WTC11 (cell line): ENCODE data around the gene TNP2. TPM values are rescaled to one million over a fixed set of nuclear protein-coding genes. Genes with fewer than 3 reads are reported as not detected.

Source experiments
- ATAC-seq: fragments of 200-7000 bp; cut with Tn5 transposase; 2 replicates; pipeline ENCODE4 v1.10.0; 2021; ENCODE audit warnings: mild to moderate bottlenecking, moderate library complexity
- CTCF ChIA-PET: fragments of 300-600 bp; sonication (Branson Sonifier 250); formaldehyde crosslinking; loops from one replicate; lab custom pipeline; 2021; ENCODE audit warnings: antibody characterized with exemption; lab: Charles Lee
- POLR2A ChIA-PET: fragments of 350-600 bp; sonication (Branson Sonifier 250); formaldehyde crosslinking; loops from one replicate; lab custom pipeline; 2021; ENCODE audit warnings: antibody characterized with exemption; lab: Charles Lee
- DNase-seq: peaks from one replicate; pipeline ENCODE4 v3.0.0; 2021; ENCODE audit warnings: low spot score
- H3K27ac Mint-ChIP-seq: 2 replicates; pipeline ENCODE4 v1.8.0; 2021; ENCODE audit warnings: mixed read lengths
- H3K27me3 Mint-ChIP-seq: 2 replicates; pipeline ENCODE4 v1.8.0; 2021; ENCODE audit warnings: low read depth, mild to moderate bottlenecking, moderate library complexity, mixed read lengths
- H3K36me3 Mint-ChIP-seq: 2 replicates; pipeline ENCODE4 v1.8.0; 2021; ENCODE audit warnings: mixed read lengths
- H3K4me1 Mint-ChIP-seq: 2 replicates; pipeline ENCODE4 v1.8.0; 2022; ENCODE audit warnings: mixed read lengths
- H3K4me3 Mint-ChIP-seq: 2 replicates; pipeline ENCODE4 v1.8.0; 2021; ENCODE audit warnings: mild to moderate bottlenecking, moderate library complexity, mixed read lengths
- H3K9me3 Mint-ChIP-seq: 2 replicates; pipeline ENCODE4 v1.8.0; 2021; ENCODE audit warnings: mixed read lengths
- CREB1 ChIP-seq: sonication (generic); formaldehyde crosslinking; IDR thresholded peaks from 2 replicates; pipeline ENCODE4 v1.8.0; 2023; ENCODE audit warnings: mild to moderate bottlenecking, missing genetic modification reagents
- ETV6 ChIP-seq: sonication (generic); formaldehyde crosslinking; IDR thresholded peaks from 2 replicates; pipeline ENCODE4 v1.8.1; 2022; ENCODE audit warnings: mild to moderate bottlenecking, missing genetic modification reagents
- FOXK1 ChIP-seq: sonication (generic); formaldehyde crosslinking; IDR thresholded peaks from 2 replicates; pipeline ENCODE4 v1.8.0; 2022; ENCODE audit warnings: mild to moderate bottlenecking, moderate library complexity, missing genetic modification reagents
- FOXP1 ChIP-seq: sonication (generic); formaldehyde crosslinking; IDR thresholded peaks from 2 replicates; pipeline ENCODE4 v1.8.0; 2022; ENCODE audit warnings: missing genetic modification reagents, mild to moderate bottlenecking, moderate library complexity, borderline replicate concordance
- GTF2I ChIP-seq: fragments of 250-450 bp; sonication (Bioruptor Pico); conservative IDR thresholded peaks from 2 replicates; pipeline ENCODE4 v1.4.0; 2021; ENCODE audit warnings: mild to moderate bottlenecking
- IRF2 ChIP-seq: sonication (generic); formaldehyde crosslinking; IDR thresholded peaks from 2 replicates; pipeline ENCODE4 v1.8.0; 2022; ENCODE audit warnings: low read depth, missing genetic modification reagents, borderline replicate concordance
- JUN ChIP-seq: sonication (generic); formaldehyde crosslinking; IDR thresholded peaks from 2 replicates; pipeline ENCODE4 v1.8.0; 2023; ENCODE audit warnings: mild to moderate bottlenecking, missing genetic modification reagents
- NR1H2 ChIP-seq: sonication (generic); formaldehyde crosslinking; IDR thresholded peaks from 2 replicates; pipeline ENCODE4 v1.9.0; 2021; ENCODE audit warnings: mild to moderate bottlenecking, moderate library complexity, missing genetic modification reagents
- SP1 ChIP-seq: sonication (generic); formaldehyde crosslinking; conservative IDR thresholded peaks from 2 replicates; pipeline ENCODE4 v1.8.1; 2022; ENCODE audit warnings: missing genetic modification reagents
- TEAD1 ChIP-seq: sonication (generic); formaldehyde crosslinking; IDR thresholded peaks from 2 replicates; pipeline ENCODE4 v1.8.0; 2022; ENCODE audit warnings: mild to moderate bottlenecking, missing genetic modification reagents
- TEAD4 ChIP-seq: sonication (generic); formaldehyde crosslinking; IDR thresholded peaks from 2 replicates; pipeline ENCODE4 v1.8.0; 2022; ENCODE audit warnings: mild to moderate bottlenecking, missing genetic modification reagents
- ZNF121 ChIP-seq: sonication (generic); formaldehyde crosslinking; IDR thresholded peaks from 2 replicates; pipeline ENCODE4 v1.8.0; 2023; ENCODE audit warnings: missing genetic modification reagents
- ZNF219 ChIP-seq: sonication (generic); formaldehyde crosslinking; IDR thresholded peaks from 2 replicates; pipeline ENCODE4 v1.8.0; 2023; ENCODE audit warnings: missing genetic modification reagents, mild to moderate bottlenecking, borderline replicate concordance
- ZNF232 ChIP-seq: sonication (generic); formaldehyde crosslinking; IDR thresholded peaks from 2 replicates; pipeline ENCODE4 v1.8.0; 2022; ENCODE audit warnings: mild to moderate bottlenecking, missing genetic modification reagents
- ZNF396 ChIP-seq: fragments of 250-450 bp; sonication (Bioruptor Pico); IDR thresholded peaks from 2 replicates; pipeline ENCODE4 v1.8.0; 2021; ENCODE audit warnings: mild to moderate bottlenecking, moderate library complexity, borderline replicate concordance
- ZNF423 ChIP-seq: fragments of 250-450 bp; sonication (Bioruptor Pico); IDR thresholded peaks from 2 replicates; pipeline ENCODE4 v2.1.2; 2022; ENCODE audit warnings: mild to moderate bottlenecking, moderate library complexity
- total RNA-seq: library from RNA; stranded (reverse); gene quantifications from 3 replicates; pipeline ENCODE4 v1.2.3, GENCODE V29; 2021
- TF ChIP-seq, protein P1 (sequence below): sonication (generic); formaldehyde crosslinking; IDR thresholded peaks from 2 replicates; pipeline ENCODE4 v1.8.0; 2022; ENCODE audit warnings: mild to moderate bottlenecking, missing genetic modification reagents
- TF ChIP-seq, protein P2 (sequence below): sonication (generic); formaldehyde crosslinking; IDR thresholded peaks from 2 replicates; pipeline ENCODE4 v1.8.0; 2022; ENCODE audit warnings: mild to moderate bottlenecking, missing genetic modification reagents
- TF ChIP-seq, protein P3 (sequence below): sonication (generic); formaldehyde crosslinking; IDR thresholded peaks from 2 replicates; pipeline ENCODE4 v1.8.1; 2023; ENCODE audit warnings: mild to moderate bottlenecking, missing genetic modification reagents, moderate library complexity

TNP2 gene
- total RNA-seq, 1 experiment from 2014 or later: not detected

DNA sequence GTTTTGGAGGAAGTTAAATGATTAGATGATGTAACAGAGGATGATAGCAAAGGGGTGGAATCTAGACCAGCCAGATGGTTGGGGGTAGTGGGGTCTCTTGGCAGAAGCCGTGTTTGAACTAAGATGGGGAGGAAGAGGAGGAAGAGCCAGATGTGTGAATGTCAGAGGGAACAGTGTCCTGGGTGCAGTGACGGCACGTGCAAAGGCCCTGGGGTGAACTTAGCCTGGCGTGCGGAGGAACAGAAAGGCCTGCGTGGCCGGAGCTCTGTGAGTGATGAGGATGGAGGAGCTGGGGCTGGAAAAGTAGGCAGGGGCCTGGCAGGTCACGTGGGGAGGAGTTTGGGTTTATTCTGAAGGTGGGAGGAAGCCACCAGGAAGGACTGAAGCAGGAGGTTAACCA is 49.7 kb upstream of the TNP2 start:
- TF ChIP-seq, protein P1, sequence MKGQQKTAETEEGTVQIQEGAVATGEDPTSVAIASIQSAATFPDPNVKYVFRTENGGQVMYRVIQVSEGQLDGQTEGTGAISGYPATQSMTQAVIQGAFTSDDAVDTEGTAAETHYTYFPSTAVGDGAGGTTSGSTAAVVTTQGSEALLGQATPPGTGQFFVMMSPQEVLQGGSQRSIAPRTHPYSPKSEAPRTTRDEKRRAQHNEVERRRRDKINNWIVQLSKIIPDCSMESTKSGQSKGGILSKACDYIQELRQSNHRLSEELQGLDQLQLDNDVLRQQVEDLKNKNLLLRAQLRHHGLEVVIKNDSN: 0 out of 2 replicates have a peak, but pooled peaks have one; percentile 21
- 0 out of 2 replicates have a peak, but pooled peaks have one; percentile 9 for TF ChIP-seq GTF2I (CRISPR knock-in tag)
- no peak for TF ChIP-seq JUN
- no peak for DNase-seq
- Mint-ChIP-seq H3K4me3 (no peak overlapping the region), H3K4me1 (peaks cover 54% of the 10 kb centered on the region), H3K9me3 (peaks cover 5% of the 10 kb centered on the region), H3K27me3 (no peaks in the 10 kb centered on the region), H3K27ac (peak overlapping the region; percentile 9), H3K36me3 (peaks cover 15% of the 10 kb centered on the region)
- no peak for ATAC-seq
- CTCF ChIA-PET: interaction anchor here (0.7 to 1.6 kb wide), 4 partner anchors 28 to 53 kb away, joined by 3 to 5 read pairs (median 3); no protein-coding TSS in a partner anchor
- POLR2A ChIA-PET: interaction anchor here (0.9 to 1.1 kb wide), 2 partner anchors 10 to 11 kb away, joined by 3 read pairs; no protein-coding TSS in a partner anchor

DNA sequence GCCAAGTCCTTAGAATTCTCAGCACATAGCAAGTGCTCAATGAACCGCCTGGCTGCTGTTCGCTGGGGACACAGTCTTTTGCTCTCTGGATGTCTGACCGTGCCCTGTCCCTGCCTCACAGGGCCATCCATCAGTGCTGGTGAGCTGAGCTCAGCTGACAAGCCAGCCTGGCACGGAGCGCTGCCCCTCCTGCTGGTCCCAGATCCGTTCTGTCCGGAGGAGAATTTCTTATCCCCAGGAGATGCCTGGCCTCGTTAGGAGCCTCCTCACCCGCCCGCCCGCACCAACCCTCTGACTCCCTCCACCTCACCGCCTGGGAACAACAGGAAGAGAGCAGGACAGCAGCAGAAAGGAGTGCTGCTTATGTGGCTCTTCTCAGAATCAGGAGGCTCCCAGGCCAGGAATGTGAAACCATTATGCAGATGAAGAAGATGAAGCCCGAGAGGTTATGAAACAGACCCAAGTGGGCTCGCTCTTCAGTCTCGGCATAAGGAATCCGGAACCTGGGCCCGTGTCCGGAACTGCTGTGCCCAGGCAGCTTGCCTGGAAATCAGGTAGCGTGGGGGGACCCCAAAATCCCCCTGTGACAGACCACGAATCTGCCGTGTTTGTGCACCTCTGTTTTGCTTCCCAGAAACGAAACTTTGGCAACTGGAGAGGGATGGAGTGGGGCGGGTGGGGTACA is 47.3 kb upstream of the TNP2 start:
- H3K27ac Mint-ChIP-seq: peak overlapping the region; percentile 100
- peaks cover 15% of the 10 kb centered on the region for H3K36me3 Mint-ChIP-seq
- POLR2A ChIA-PET: interaction anchor here (0.5 to 2.6 kb wide), 5 partner anchors 10 to 352 kb away, joined by 3 to 26 read pairs (median 4); partner anchors contain the start of gene SOCS1
- H3K27me3 Mint-ChIP-seq: no peaks in the 10 kb centered on the region
- peak; percentile 71 for DNase-seq
- TF ChIP-seq SP1: peak; percentile 34; the same call in 1 of the 2 replicates
- peak; percentile 16 for TF ChIP-seq TEAD1 (CRISPR knock-in tag)
- 0 out of 2 replicates have a peak, but pooled peaks have one; percentile 35 for TF ChIP-seq ETV6 (CRISPR knock-in tag)
- TF ChIP-seq, protein P2, sequence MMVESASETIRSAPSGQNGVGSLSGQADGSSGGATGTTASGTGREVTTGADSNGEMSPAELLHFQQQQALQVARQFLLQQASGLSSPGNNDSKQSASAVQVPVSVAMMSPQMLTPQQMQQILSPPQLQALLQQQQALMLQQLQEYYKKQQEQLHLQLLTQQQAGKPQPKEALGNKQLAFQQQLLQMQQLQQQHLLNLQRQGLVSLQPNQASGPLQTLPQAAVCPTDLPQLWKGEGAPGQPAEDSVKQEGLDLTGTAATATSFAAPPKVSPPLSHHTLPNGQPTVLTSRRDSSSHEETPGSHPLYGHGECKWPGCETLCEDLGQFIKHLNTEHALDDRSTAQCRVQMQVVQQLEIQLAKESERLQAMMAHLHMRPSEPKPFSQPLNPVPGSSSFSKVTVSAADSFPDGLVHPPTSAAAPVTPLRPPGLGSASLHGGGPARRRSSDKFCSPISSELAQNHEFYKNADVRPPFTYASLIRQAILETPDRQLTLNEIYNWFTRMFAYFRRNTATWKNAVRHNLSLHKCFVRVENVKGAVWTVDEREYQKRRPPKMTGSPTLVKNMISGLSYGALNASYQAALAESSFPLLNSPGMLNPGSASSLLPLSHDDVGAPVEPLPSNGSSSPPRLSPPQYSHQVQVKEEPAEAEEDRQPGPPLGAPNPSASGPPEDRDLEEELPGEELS (CRISPR knock-in tag): peak; percentile 62; the same call in 1 of the 2 replicates
- TF ChIP-seq ZNF121: peak; percentile 68; the same call in 1 of the 2 replicates
- TF ChIP-seq, protein P3, sequence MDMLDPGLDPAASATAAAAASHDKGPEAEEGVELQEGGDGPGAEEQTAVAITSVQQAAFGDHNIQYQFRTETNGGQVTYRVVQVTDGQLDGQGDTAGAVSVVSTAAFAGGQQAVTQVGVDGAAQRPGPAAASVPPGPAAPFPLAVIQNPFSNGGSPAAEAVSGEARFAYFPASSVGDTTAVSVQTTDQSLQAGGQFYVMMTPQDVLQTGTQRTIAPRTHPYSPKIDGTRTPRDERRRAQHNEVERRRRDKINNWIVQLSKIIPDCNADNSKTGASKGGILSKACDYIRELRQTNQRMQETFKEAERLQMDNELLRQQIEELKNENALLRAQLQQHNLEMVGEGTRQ (CRISPR knock-in tag): no peak
- no peak; the same call in 1 of the 2 replicates for TF ChIP-seq TEAD4 (CRISPR knock-in tag)
- 0 out of 2 replicates have a peak, but pooled peaks have one; percentile 26 for TF ChIP-seq FOXK1 (CRISPR knock-in tag)
- TF ChIP-seq, all 79 proteins: peak for 6
- H3K4me1 Mint-ChIP-seq: peaks cover 66% of the 10 kb centered on the region
- CTCF ChIA-PET: interaction anchor here (0.7 to 2.4 kb wide), 16 partner anchors 12 to 78 kb away, joined by 3 to 13 read pairs (median 5); partner anchors contain the start of gene SOCS1
- ATAC-seq: peak; percentile 35
- H3K9me3 Mint-ChIP-seq: peaks cover 5% of the 10 kb centered on the region
- H3K4me3 Mint-ChIP-seq: peak overlapping the region; percentile 59

DNA sequence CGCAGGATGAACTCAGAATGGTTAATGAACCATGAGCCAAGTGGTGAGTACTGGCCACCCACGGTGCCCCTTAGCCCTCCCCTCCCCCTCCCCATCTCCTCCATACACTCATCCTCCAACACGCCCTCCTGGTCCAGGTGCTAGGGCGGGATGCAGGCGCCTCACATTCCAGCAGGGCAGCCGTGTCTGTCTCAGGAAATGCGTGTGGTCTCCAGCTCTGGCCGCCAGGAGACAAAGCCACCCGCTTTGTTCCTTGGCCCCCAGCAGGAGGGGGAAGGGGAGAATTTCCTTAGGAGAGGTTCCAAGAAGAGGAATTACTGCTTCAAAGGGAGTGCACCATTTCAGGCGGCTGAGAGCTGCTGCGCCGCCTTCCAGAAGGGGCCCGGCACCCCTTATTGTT is 46.4 kb upstream of the TNP2 start:
- DNase-seq (peak; percentile 93), ATAC-seq (peak; percentile 87)
- CTCF ChIA-PET: interaction anchor here (0.6 to 2.4 kb wide), 16 partner anchors 13 to 77 kb away, joined by 3 to 13 read pairs (median 4); partner anchors contain the start of gene SOCS1
- H3K27ac Mint-ChIP-seq: peak overlapping the region; percentile 100
- peaks cover 5% of the 10 kb centered on the region for H3K9me3 Mint-ChIP-seq
- peaks cover 70% of the 10 kb centered on the region for H3K4me1 Mint-ChIP-seq
- POLR2A ChIA-PET: interaction anchor here (0.6 to 2.6 kb wide), 7 partner anchors 11 to 60 kb away, joined by 3 to 26 read pairs (median 4); partner anchors contain the start of gene SOCS1
- 0 out of 2 replicates have a peak overlapping the region, but pooled peaks have one; percentile 59 for H3K4me3 Mint-ChIP-seq
- no peaks in the 10 kb centered on the region for H3K27me3 Mint-ChIP-seq
- peaks cover 15% of the 10 kb centered on the region for H3K36me3 Mint-ChIP-seq
- 0 out of 2 replicates have a peak, but pooled peaks have one; percentile 49 for TF ChIP-seq SP1
- TF ChIP-seq TEAD1 (CRISPR knock-in tag): peak; percentile 99
- peak; percentile 51 for TF ChIP-seq FOXK1 (CRISPR knock-in tag)
- TF ChIP-seq CREB1: no peak
- TF ChIP-seq NR1H2: no peak
- no peak for TF ChIP-seq ZNF396
- TF ChIP-seq, protein P2 (CRISPR knock-in tag): no peak; the same call in 1 of the 2 replicates
- TF ChIP-seq ZNF423 (CRISPR knock-in tag): peak; percentile 61
- TF ChIP-seq, protein P3 (CRISPR knock-in tag): no peak
- peak; percentile 93 for TF ChIP-seq TEAD4 (CRISPR knock-in tag)
- no peak for TF ChIP-seq IRF2 (CRISPR knock-in tag)
- TF ChIP-seq ZNF232 (CRISPR knock-in tag): 0 out of 2 replicates have a peak, but pooled peaks have one; percentile 22
- TF ChIP-seq FOXP1 (CRISPR knock-in tag): no peak
- TF ChIP-seq ZNF219 (CRISPR knock-in tag): no peak
